ENCODE results near the gene PLAU.

GRCh38 chr10:73886661-73887293, 24.2 kb upstream of the PLAU start:
- TF ChIP-seq L3MBTL2 (conservative IDR thresholded peaks at IDR 0.05) (no peak), FOXK2 (IDR thresholded peaks at IDR 0.05) (no peak), NFRKB (IDR thresholded peaks at IDR 0.05) (no peak), SUZ12 (IDR thresholded peaks at IDR 0.05) (no peak)

Measured in HEK293T (cell line).